ENCODE data around the gene DDIT4. TPM values are rescaled to one million over a fixed set of nuclear protein-coding genes. Genes with fewer than 3 reads are reported as not detected.
"Not testable (repeated sequence)": the region's sequence is repeated elsewhere in the genome, so short reads cannot be mapped to it uniquely, and the experiment has no call there.

The DDIT4 gene
- total RNA-seq, 2 experiments from 2014 or later, result 166 to 189 TPM

DNA sequence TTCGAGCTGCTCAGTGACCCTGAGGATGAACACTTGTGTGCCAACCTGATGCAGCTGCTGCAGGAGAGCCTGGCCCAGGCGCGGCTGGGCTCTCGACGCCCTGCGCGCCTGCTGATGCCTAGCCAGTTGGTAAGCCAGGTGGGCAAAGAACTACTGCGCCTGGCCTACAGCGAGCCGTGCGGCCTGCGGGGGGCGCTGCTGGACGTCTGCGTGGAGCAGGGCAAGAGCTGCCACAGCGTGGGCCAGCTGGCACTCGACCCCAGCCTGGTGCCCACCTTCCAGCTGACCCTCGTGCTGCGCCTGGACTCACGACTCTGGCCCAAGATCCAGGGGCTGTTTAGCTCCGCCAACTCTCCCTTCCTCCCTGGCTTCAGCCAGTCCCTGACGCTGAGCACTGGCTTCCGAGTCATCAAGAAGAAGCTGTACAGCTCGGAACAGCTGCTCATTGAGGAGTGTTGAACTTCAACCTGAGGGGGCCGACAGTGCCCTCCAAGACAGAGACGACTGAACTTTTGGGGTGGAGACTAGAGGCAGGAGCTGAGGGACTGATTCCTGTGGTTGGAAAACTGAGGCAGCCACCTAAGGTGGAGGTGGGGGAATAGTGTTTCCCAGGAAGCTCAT, 1.1 kb downstream of the DDIT4 start:
- Mint-ChIP-seq H3K27ac (peak overlapping the region; percentile 96), H3K27me3 (no peaks in the 10 kb centered on the region), H3K36me3 (ENCODE audit: low read depth) (peaks cover 32% of the 10 kb centered on the region), H3K4me1 (peaks cover 59% of the 10 kb centered on the region), H3K9me3 (no peaks in the 10 kb centered on the region), H3K4me3 (peak overlapping the region; percentile 98)
- ChIA-PET CTCF (interaction anchor here (0.7 to 6.6 kb wide), 27 partner anchors 9 to 192 kb away, joined by 3 to 49 read pairs (median 10); no protein-coding TSS in a partner anchor), POLR2A (interaction anchor here (0.8 to 2.5 kb wide), 10 partner anchors 12 to 57 kb away, joined by 3 to 15 read pairs (median 4); no protein-coding TSS in a partner anchor)
- DNase-seq, result peak; percentile 78

DNA sequence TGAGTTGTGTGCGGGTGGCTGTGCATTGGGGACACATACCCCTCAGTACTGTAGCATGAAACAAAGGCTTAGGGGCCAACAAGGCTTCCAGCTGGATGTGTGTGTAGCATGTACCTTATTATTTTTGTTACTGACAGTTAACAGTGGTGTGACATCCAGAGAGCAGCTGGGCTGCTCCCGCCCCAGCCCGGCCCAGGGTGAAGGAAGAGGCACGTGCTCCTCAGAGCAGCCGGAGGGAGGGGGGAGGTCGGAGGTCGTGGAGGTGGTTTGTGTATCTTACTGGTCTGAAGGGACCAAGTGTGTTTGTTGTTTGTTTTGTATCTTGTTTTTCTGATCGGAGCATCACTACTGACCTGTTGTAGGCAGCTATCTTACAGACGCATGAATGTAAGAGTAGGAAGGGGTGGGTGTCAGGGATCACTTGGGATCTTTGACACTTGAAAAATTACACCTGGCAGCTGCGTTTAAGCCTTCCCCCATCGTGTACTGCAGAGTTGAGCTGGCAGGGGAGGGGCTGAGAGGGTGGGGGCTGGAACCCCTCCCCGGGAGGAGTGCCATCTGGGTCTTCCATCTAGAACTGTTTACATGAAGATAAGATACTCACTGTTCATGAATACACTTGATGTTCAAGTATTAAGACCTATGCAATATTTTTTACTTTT, 1.8 kb downstream of the DDIT4 start:
- no peak for DNase-seq
- Mint-ChIP-seq H3K36me3 (ENCODE audit: low read depth) (peaks cover 32% of the 10 kb centered on the region), H3K4me3 (peak overlapping the region; percentile 98), H3K27ac (peak overlapping the region; percentile 96), H3K27me3 (no peaks in the 10 kb centered on the region), H3K9me3 (no peaks in the 10 kb centered on the region), H3K4me1 (peaks cover 62% of the 10 kb centered on the region)
- ChIA-PET POLR2A (interaction anchor here (0.6 to 2.5 kb wide), 12 partner anchors 11 to 60 kb away, joined by 3 to 15 read pairs (median 4); partner anchors contain the start of genes ANAPC16 and ASCC1), CTCF (interaction anchor here (0.8 to 6.6 kb wide), 26 partner anchors 8 to 193 kb away, joined by 3 to 49 read pairs (median 10); no protein-coding TSS in a partner anchor)

DNA sequence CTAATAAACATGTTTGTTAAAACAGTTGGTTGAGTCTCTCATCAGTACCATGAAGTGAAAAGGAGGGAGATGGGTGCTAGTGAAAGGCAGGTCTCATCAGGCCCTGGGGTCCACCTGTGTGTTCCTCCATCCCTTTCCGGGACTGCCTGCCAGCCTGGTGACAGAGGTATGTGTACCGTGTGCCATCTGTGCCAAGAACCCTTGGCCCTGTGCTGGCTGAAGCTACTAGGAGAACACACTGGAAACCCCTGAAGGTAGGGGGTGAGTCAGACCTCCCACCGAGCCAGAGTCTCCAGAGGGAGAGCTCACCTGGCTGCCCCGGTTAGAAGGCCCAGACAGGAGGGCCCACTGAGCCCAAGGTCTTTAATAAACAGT, 2.3 kb downstream of the DDIT4 start:
- ChIA-PET CTCF (interaction anchor here (0.9 to 6.6 kb wide), 14 partner anchors 11 to 227 kb away, joined by 3 to 49 read pairs (median 12); no protein-coding TSS in a partner anchor), POLR2A (interaction anchor here (0.6 to 1.8 kb wide), 10 partner anchors 16 to 60 kb away, joined by 3 to 7 read pairs (median 3); partner anchors contain the start of genes ANAPC16 and ASCC1)
- Mint-ChIP-seq H3K27me3 (no peaks in the 10 kb centered on the region), H3K9me3 (no peaks in the 10 kb centered on the region), H3K36me3 (ENCODE audit: low read depth) (peaks cover 32% of the 10 kb centered on the region), H3K4me3 (peak overlapping the region; percentile 98), H3K27ac (peak overlapping the region; percentile 96), H3K4me1 (peaks cover 60% of the 10 kb centered on the region)
- DNase-seq, result no peak

DNA sequence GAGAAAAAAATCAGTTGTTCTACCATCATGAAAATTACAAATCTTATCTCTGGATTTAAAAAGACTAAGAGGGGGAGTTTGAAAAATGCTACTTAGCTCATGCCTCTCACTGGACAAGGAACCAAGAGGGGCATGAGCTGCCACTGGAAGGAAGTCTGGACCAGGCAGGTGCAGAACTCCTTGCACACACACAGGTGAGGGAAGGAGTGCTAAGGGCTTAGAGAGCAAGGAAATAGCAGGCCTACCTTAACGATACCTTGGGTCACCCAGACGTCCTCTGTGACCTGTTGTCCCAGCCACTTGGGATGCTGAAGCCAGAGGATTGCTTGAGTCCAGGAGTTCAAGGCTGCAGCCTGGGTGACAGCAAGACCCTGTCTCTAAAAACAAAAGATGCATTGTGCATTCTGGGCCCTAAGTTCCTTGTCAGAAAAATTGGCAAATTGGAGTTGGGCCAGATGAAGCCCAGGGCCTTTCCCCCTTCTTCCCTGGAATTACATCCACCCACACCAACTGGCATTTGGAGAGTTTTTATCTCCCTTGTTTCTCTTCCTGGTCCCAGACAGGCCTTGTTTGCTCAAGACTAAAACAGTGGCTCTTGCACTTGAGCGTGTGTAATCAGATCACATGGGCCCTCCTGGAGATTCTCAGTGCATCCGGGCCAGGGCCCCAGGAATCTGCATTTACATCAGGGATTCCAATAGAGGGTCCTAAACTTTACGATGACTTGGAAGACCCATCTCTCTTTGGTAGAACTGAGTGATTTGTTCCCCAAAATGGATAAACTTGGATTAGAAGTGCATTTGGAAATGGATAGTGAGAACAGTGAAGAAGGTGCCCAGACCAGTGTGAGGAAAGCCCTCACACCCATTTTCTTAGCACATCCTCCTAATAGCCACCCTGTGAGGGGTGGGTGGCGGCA, 3.0 kb downstream of the DDIT4 start:
- H3K4me3 Mint-ChIP-seq, result peak overlapping the region; percentile 98
- no peak for DNase-seq
- H3K9me3 Mint-ChIP-seq, result no peaks in the 10 kb centered on the region
- POLR2A ChIA-PET, result interaction anchor here (0.6 to 1.2 kb wide), 7 partner anchors 20 to 61 kb away, joined by 3 to 5 read pairs (median 3); partner anchors contain the start of genes ANAPC16 and ASCC1
- H3K4me1 Mint-ChIP-seq, result peaks cover 58% of the 10 kb centered on the region
- CTCF ChIA-PET, result interaction anchor here (0.9 to 6.6 kb wide), 10 partner anchors 11 to 228 kb away, joined by 3 to 49 read pairs (median 20); no protein-coding TSS in a partner anchor
- peaks cover 32% of the 10 kb centered on the region for H3K36me3 Mint-ChIP-seq (ENCODE audit: low read depth)
- H3K27ac Mint-ChIP-seq, result peak overlapping the region; percentile 96
- no peaks in the 10 kb centered on the region for H3K27me3 Mint-ChIP-seq

DNA sequence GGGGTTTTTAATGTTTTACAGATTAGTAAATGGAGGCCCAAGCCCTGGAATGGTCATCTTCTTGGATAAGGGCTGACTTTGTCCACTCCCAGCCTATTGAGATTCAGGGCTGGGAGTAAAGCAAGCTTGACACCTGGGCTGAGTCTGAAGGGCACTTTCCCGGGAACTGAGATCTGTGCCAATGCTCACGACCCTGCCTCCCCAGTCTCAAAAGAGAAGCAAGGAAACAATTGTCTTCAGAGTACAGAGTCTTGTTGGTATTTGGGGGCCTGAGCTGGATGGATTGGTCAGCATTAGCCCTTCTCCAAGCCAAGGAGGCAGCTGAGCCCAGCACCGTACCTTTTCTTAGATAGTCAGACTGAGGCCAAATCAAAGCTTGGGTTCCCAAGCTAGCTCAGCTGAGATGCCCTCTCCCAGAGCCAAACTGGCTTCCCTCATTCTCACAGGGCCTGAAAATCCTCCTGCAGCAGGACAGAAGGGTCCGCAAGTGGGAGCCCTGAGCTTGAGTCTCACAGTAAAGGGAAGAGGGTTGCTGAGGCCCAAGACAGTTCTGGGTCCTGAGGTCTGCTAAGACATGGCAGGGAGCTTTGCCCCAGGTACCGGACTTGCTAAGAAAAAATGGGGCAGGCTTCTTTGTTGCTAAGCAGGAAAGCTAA, 3.7 kb downstream of the DDIT4 start:
- peaks cover 32% of the 10 kb centered on the region for H3K36me3 Mint-ChIP-seq (ENCODE audit: low read depth)

DNA sequence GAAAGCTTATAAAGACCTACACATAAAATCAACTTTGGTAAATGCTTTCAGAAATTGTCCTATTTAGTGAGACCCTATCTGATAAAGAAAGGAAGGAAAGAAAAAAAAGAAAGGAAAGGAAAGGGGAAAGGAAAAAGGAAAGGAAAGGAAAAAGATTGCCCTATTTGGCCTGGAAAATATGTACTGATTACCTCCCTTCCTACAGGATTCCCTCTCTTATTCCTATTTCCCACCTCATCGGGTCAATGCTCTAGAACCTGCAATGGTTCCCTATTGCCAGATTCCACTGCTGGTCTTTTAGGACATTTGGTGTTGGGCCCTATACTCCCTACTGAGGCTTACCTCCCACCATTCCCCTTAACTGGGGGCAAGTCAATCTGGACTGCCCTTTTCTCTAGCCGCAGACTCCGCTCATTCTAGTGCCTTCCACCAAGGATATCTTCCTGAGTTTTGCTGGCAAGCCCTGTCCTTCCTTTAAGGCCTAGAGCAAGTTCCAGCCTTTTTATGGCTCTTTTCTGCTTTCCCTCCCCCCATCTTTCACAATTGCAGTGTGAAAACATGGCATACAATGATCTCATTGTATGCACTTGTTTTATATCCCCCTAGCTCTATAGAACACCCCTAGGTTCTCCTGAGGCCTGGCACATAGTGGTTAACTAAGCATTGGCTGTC, 4.4 kb downstream of the DDIT4 start:
- Mint-ChIP-seq H3K9me3 (no peaks in the 10 kb centered on the region), H3K4me1 (peaks cover 51% of the 10 kb centered on the region), H3K4me3 (no peak overlapping the region), H3K27ac (peak overlapping the region; percentile 32), H3K27me3 (no peaks in the 10 kb centered on the region), H3K36me3 (ENCODE audit: low read depth) (peaks cover 32% of the 10 kb centered on the region)
- no peak for DNase-seq
- ChIA-PET CTCF (interaction anchor here (0.8 to 6.6 kb wide), 9 partner anchors 13 to 59 kb away, joined by 3 to 49 read pairs (median 5); no protein-coding TSS in a partner anchor), POLR2A (interaction anchor here (0.8 to 1.6 kb wide), 5 partner anchors 15 to 58 kb away, joined by 3 to 4 read pairs (median 3); no protein-coding TSS in a partner anchor)

More for the DNA sequence above, 3.7 kb downstream of the DDIT4 start:
- POLR2A ChIA-PET, result interaction anchor here (0.8 to 1.6 kb wide), 5 partner anchors 14 to 59 kb away, joined by 3 to 4 read pairs (median 3); no protein-coding TSS in a partner anchor
- Mint-ChIP-seq H3K27ac (peak overlapping the region; percentile 64), H3K4me3 (peak overlapping the region; percentile 98), H3K9me3 (no peaks in the 10 kb centered on the region), H3K4me1 (peaks cover 52% of the 10 kb centered on the region), H3K27me3 (no peaks in the 10 kb centered on the region)
- DNase-seq, result no peak
- CTCF ChIA-PET, result interaction anchor here (1.1 to 6.6 kb wide), 5 partner anchors 13 to 60 kb away, joined by 3 to 49 read pairs (median 28); no protein-coding TSS in a partner anchor

DNA sequence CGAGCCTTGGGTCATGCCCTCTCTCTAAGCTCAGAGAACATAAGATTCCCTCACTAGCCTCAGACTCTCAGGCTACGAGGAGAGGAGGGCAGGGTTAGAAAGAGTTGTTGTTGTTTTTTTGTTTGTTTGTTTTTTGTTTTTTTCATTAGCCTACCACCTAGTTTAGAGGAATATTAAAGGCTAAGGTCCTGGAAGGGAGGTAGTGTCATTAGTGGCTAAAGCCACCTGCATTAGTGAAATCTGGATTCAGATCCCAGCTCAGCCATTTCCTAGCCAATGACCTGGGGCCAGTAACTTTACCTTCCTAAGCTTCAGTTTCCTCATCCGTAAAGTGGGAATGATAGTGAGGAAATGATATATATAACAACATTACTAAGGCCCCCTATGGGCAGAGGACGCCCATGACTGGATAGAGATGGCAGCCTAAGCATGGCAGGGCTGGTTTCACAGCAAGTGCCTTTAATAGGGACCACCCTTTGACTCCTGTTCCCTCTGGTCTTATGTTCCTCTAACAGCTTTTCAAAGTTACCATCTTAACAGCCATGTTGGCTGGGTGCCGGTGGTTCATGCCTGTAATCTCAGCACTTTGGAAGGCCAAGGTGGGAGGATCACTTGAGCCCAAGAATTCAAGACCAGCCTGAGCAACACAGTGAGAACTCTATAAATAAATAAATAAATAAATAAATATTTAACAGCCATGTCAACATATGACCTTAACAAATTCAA, 5.1 kb downstream of the DDIT4 start:
- POLR2A ChIA-PET, result interaction anchor here (1.6 kb wide), 1 partner anchor 18 kb away, joined by 4 read pairs; no protein-coding TSS in a partner anchor
- no peak overlapping the region for H3K27ac Mint-ChIP-seq
- no peak overlapping the region for H3K4me3 Mint-ChIP-seq
- H3K36me3 Mint-ChIP-seq (ENCODE audit: low read depth), result peaks cover 31% of the 10 kb centered on the region
- no peaks in the 10 kb centered on the region for H3K9me3 Mint-ChIP-seq
- peaks cover 50% of the 10 kb centered on the region for H3K4me1 Mint-ChIP-seq
- H3K27me3 Mint-ChIP-seq, result no peaks in the 10 kb centered on the region
- no peak for DNase-seq
- CTCF ChIA-PET, result interaction anchor here (0.7 to 5.9 kb wide), 9 partner anchors 13 to 59 kb away, joined by 3 to 31 read pairs (median 3); no protein-coding TSS in a partner anchor

DNA sequence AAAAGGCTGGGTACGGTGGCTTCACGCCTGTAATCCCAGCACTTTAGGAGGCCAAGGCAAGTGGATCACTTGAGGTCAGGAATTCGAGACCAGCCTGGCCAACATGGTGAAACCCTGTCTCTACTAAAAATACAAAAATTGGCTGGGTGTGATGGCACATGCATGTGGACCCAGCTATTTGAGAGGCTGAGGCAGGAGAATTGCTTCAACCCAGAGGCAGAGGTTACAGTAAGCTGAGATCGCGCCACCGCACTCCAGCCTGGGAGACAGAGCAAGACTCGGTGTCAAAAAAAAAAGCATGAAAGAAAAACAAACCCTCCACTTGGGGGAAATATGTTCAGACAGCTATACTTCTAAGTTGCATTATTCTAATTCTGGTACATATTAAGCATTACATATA, 5.9 kb downstream of the DDIT4 start:
- POLR2A ChIA-PET, H3K9me3 Mint-ChIP-seq, DNase-seq, H3K27me3 Mint-ChIP-seq, H3K4me3 Mint-ChIP-seq: not testable (repeated sequence)
- Mint-ChIP-seq H3K4me1 (peaks cover 53% of the 10 kb centered on the region), H3K36me3 (ENCODE audit: low read depth) (peaks cover 25% of the 10 kb centered on the region), H3K27ac (peak overlapping the region; percentile 36)
- CTCF ChIA-PET, result interaction anchor here (0.6 to 4.1 kb wide), 8 partner anchors 12 to 195 kb away, joined by 3 to 28 read pairs (median 4); no protein-coding TSS in a partner anchor

DNA sequence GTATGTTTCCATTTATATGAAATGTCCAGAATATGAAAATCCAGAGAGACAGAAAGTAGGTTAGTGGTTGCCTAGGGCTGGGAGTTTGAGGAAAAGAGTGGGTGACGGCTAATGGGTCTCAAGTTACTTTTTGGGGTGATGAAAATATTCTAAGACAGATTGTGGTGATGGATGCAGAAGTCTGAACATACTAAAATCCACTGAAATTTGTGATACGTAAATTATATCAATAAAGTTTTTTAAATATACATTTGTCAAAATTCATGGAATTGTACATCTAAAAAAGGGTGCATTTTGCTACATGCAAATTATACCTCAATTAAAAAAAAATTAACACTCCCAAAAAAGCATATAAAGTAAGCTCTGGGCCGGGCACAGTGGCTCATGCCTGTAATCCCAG, 9.4 kb downstream of the DDIT4 start:
- POLR2A ChIA-PET, result no interaction called here
- H3K4me3 Mint-ChIP-seq, result no peak overlapping the region
- no peaks in the 10 kb centered on the region for H3K27me3 Mint-ChIP-seq
- no peaks in the 10 kb centered on the region for H3K9me3 Mint-ChIP-seq
- CTCF ChIA-PET, result interaction anchor here (0.6 to 1.8 kb wide), 4 partner anchors 8 to 166 kb away, joined by 3 to 7 read pairs (median 3); no protein-coding TSS in a partner anchor
- no peak overlapping the region for H3K27ac Mint-ChIP-seq
- H3K36me3 Mint-ChIP-seq (ENCODE audit: low read depth), result no peaks in the 10 kb centered on the region
- H3K4me1 Mint-ChIP-seq, result peaks cover 53% of the 10 kb centered on the region
- DNase-seq, result no peak

DNA sequence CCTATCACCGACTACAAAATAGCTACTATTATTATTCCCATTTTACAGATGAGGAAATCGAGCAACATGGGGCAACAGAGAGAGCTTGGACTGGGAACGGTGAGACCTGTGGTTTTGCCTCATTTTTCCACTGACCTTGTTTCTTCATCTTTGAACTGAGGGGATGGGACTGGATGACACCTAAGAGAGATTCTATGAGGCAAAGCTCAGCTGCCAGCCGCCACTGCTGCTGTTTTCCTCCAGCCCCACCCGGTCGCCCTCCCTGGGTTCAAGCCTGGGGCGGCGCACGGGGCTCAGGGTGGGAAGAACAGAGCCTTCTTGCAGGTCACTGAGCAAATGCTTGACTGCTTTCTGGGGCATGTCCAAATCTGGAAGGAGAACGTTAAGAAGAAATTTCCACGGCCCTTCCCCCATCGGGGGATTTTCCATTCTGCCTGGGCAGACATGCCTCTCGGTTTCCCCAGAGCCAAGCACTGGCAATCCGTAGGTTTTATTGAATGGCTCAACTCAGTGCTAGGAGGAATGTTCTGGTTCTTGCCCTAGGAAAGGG, 12.3 kb downstream of the DDIT4 start:
- Mint-ChIP-seq H3K4me3 (no peak overlapping the region), H3K27me3 (no peaks in the 10 kb centered on the region), H3K4me1 (peaks cover 43% of the 10 kb centered on the region), H3K36me3 (ENCODE audit: low read depth) (no peaks in the 10 kb centered on the region), H3K9me3 (no peaks in the 10 kb centered on the region), H3K27ac (peak overlapping the region; percentile 2)
- DNase-seq, result no peak
- ChIA-PET POLR2A (no interaction called here), CTCF (no interaction called here)
